HG02610 (cell line): ENCODE results near the gene ZMYND15.
A peak's percentile ranks its signal among the peaks of the same experiment; 100 is the strongest.
"Not testable (repeated sequence)": the region's sequence is repeated elsewhere in the genome, so short reads cannot be mapped to it uniquely, and the experiment has no call there.

ENCODE experiments used
- ATAC-seq: cut with Tn5 transposase; IDR thresholded peaks from one replicate; pipeline ENCODE4 v1.9.1; 2021; ENCODE audit warnings: mild to moderate bottlenecking, moderate library complexity; ENCODE audit not compliant: unreplicated experiment

Gene ZMYND15, protein sequence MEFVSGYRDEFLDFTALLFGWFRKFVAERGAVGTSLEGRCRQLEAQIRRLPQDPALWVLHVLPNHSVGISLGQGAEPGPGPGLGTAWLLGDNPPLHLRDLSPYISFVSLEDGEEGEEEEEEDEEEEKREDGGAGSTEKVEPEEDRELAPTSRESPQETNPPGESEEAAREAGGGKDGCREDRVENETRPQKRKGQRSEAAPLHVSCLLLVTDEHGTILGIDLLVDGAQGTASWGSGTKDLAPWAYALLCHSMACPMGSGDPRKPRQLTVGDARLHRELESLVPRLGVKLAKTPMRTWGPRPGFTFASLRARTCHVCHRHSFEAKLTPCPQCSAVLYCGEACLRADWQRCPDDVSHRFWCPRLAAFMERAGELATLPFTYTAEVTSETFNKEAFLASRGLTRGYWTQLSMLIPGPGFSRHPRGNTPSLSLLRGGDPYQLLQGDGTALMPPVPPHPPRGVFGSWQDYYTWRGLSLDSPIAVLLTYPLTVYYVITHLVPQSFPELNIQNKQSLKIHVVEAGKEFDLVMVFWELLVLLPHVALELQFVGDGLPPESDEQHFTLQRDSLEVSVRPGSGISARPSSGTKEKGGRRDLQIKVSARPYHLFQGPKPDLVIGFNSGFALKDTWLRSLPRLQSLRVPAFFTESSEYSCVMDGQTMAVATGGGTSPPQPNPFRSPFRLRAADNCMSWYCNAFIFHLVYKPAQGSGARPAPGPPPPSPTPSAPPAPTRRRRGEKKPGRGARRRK

DNA sequence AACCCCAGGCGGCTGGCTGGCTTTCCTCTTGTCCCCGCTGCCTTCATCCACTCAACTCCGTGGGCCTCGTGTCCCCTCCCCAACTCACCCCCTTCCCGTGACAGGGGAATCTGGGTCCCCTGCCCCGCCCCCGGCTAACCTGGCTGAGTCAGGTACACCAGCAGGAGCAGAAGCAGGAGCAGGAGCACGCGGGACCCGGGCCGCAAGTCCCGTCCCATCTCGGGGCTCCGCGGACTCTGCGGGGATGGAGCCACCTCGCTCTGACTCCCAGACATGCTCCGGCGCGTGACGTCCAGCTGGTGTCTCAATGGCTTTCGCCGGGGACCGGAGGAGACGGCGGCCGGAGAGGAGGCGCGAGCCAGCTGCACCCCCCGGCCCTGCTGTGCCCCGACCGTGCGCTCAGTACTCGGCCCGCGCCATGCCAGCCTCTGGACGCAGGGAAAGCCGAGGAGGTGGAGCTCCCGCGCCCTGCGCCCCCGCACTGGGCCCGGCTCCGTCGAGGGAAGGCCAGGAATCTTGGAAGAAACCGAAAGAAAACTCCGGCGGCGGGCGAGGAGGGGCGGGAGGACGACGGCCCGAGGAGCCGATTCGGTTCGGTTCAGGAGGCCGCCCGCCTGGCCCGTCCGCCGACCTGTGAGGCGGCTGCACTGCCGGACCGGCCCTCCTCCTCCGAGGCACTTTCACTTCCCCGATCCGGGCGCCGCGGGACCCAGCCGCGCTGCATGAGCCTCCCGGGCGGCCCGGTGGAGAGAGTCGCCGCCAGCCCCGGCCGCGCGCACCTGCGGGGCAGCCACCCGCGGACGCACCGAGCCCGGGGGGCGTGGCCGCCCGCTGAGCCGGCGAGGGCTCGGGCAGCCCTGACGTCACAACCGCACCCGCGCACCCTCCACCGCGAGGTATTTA is at the start of gene ZMYND15, which contains the start of gene CXCL16:
Gene ZMYND15, plus strand, starts transcription at position 712 of the 903 bp plus-strand sequence. CDS start 716 bp downstream, outside the sequence.
Gene CXCL16, minus strand, starts transcription at position 807 of the 903 bp plus-strand sequence. Its CDS starts 589 bp downstream, at position 218.
- peak; percentile 49 for ATAC-seq

DNA sequence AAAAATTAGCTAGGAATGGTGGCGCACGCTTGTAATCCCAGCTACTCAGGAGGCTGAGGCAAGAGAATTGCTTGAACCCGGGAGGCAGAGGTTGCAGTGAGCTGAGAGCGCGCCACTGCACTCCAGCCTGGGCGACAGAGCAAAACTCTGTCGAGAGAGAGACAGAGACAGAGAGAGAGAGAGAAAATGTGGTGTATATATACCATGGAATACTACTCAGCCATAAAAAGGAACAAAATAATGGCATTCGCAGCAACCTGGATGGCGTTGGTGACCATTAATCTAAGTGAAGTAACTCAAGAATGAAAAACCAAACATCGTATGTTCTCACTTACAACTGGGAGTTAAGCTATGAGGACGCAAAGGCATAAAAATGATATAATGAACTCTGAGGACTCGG is 49.8 kb upstream of the ZMYND15 start:
- not testable (repeated sequence) for ATAC-seq

- ATAC-seq: no peak
Observed at GRCh38 chr17:4690745-4691144, 48.9 kb upstream of the ZMYND15 start.

GRCh38 chr17:4691686-4692085 is 47.9 kb upstream of the ZMYND15 start:
- no peak for ATAC-seq

- ATAC-seq: no peak
Observed at GRCh38 chr17:4693416-4693815, 46.2 kb upstream of the ZMYND15 start.

DNA sequence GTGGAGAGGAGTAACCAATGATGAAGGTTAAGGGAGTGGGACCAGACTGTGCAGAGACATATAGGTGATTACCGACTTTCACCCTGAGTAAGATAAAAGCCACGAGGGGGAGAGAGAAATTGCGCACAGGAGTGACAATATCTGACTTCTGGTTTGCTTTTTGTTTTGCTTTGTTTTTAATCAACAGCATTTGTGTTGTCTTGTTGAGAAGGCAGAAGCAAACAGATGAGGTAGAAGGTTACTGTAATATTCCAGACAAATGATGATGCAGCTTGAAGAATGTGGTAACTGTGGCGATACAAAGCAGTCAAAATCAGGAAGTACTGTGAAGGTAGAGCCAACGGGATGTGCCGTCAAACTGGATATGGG is 43.2 kb upstream of the ZMYND15 start:
- peak; percentile 68 for ATAC-seq

DNA sequence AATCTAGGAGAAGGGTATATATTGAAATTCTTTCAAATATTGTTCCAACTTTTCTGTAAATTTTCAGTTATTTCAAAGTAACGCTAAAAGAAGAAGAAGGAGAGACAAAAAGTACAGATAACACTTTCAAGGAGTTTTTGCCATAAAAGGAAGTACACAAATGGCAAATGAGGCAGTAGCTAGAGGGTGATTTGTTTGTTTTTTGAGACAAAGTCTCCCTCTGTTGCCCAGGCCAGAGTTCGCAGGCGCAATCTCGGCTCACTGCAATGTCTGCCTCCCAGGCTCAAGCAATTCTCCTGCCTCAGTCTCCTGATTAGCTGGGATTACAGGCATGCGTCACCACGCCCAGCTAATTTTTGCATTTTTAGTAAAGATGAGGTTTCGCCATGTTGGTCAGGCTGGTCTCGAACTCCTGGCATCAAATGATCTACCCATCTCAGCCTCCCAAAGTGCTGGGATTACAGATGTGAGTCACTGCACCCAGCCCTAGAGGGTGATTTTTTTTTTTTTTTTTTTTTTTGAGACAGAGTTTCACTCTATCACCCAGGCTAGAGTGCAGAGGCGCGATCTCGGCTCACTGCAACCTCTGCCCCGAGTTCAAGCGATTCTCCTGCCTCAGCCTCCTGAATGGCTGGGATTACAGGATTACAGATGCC is 40.1 kb upstream of the ZMYND15 start:
- ATAC-seq: not testable (repeated sequence)

- no peak for ATAC-seq
Observed at GRCh38 chr17:4701116-4701515, 38.5 kb upstream of the ZMYND15 start.

- ATAC-seq: no peak
Observed at GRCh38 chr17:4703330-4703691, 36.3 kb upstream of the ZMYND15 start.

DNA sequence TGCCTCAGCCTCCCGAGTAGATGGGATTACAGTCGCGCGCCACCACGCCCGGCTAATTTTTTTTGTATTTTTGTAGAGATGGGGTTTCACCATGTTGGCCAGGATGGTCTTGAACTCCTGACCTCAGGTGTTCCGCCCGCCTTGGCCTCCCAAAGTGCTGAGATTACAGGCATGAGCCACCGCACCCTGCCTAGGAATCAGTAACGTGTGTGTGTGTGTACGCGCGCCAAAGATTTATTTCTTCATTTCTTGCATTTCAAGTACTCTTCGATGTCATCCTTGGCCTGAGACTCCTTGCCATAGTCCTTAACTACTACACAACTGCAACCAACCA is 35.1 kb upstream of the ZMYND15 start:
- ATAC-seq: not testable (repeated sequence)

GRCh38 chr17:4704991-4705390 is 34.6 kb upstream of the ZMYND15 start:
- ATAC-seq: no peak

DNA sequence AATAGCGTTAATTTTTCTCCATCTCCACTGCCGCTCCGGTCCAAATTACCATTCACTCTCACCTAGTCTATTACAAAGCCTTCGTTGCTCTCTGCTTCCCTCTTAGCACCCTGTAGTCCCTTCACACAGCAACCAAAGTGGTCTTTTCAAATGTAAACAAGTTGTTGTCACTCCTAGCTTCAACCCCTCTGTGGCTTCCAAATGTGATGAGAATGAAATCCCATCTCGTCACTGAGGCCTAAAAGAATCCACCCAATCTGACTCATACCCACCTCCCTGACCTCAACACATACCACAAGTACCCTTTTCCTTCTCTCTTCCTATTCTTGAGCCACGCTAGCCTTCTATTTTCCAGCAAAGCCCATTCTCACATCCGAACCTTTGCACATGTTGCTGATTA is 33.5 kb upstream of the ZMYND15 start:
- ATAC-seq: no peak

GRCh38 chr17:4708436-4708835 is 31.2 kb upstream of the ZMYND15 start:
- no peak for ATAC-seq

DNA sequence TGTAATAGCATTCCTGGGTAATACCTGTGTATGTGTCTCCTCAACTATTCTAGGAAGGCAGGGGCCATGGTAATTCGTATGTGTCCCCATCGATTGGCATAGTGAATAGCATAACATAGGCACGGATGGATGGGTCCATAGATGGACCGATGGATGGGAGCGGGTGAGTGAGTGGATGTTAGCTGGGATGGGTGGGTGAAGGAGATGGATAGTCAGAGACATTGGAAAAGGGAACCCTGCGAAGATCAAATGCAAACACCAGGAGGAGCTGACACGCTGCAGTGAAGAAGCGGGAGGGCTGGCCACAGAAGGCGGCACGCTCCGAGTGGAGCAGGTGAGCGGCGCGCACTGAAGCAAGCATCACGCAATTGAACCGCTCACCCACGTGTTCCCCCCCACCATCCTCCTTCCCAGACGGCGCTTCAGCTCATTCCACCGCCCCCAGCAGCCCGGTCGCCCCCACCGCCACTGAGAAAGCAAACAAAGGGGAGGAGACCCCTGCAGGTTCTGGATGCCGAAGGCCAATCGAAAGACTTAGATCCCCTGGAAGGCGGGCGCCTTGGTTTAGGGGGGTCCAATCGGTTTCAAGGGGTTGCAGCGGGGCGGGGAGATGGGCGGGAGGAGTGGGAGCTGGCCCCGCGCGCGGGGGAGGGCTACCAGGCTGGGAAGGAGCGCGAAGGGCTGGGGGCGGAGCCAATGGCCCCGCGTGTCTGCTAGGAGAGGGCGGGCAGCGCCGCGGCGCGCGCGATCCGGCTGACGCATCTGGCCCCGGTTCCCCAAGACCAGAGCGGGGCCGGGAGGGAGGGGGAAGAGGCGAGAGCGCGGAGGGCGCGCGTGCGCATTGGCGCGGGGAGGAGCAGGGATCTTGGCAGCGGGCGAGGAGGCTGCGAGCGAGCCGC is 29.6 kb upstream of the ZMYND15 start, which contains the start of gene ARRB2:
Gene ARRB2, plus strand, starts transcription at position 839 of the 899 bp plus-strand sequence. CDS start 90 bp downstream, outside the sequence.
- peak; percentile 84 for ATAC-seq

DNA sequence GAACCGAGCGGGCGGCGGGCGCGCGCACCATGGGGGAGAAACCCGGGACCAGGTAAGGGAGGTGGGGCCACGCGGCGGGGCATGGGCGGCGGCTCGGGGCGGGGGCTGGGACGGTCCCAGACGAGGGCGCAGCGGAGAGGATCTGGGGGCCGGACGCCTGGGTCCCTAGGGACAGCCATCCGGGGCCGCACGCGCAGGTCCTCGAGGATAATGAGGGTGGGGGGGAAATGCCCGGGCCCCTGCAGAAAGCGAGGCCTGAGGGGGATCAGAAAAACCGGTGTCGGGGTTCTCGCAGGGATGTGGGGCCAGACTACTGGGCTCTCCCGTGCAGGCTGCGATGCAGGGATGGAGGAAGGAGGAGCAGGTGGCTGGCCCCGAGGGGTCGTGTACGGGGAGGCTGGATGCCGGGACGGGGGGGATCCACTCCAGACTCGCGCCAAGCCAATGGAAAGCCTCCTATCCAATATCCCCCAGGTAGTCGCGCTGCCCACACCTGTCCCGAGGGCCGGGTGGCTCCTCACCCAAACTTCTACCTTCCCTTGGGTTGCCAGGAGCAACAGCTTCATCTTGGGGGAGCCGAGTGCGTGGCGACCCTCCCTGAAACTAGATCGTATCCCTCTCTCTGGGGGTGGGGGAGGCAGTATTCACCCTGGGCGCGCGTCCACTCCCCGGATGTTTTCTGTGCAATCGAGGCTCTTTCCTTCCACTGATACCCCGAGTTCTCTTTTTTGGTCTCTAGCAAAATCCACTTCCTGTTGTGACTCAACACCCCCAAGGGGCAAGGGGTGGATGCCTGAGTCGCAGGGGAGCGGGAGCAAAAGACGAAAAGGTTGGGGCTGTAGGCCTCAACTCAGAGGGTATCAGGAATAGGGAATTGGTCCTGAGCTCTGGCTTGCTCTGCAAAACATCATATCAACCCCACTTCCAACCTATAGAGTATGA is 28.7 kb upstream of the ZMYND15 start:
- ATAC-seq: no peak

GRCh38 chr17:4711661-4712181 is 27.9 kb upstream of the ZMYND15 start:
- ATAC-seq: no peak

DNA sequence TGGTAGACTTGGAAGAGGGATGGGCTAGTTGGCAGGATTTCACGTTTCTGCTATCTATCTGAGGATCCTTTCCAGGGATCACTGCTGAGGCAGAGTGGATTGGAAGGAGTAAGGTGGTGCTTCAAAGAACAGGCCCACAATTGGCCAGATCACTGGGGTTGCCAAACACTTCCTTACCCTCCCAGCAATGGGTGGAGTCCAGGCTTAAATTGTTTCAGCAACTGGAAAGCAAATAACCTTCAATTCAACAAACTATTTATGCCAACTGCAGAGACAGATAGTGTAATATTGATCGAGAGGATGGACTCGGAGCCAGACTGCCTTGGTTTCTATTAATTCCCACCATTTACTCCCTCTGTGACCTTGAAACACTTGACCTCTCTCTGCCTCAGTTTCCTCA is 27.1 kb upstream of the ZMYND15 start:
- ATAC-seq: no peak
